Stimulated activated CD8-positive, alpha-beta memory T cell treated with anti-CD3 and anti-CD28 coated beads, Interleukin-15, amount 100 ng/mL, for 1 hour (primary cell): ENCODE data around the gene INPPL1.

Experiments
- DNase-seq: peaks from one replicate; pipeline ENCODE4 v3.0.0-alpha.2; 2020; ENCODE audit warnings: low read depth

INPPL1 gene

DNA sequence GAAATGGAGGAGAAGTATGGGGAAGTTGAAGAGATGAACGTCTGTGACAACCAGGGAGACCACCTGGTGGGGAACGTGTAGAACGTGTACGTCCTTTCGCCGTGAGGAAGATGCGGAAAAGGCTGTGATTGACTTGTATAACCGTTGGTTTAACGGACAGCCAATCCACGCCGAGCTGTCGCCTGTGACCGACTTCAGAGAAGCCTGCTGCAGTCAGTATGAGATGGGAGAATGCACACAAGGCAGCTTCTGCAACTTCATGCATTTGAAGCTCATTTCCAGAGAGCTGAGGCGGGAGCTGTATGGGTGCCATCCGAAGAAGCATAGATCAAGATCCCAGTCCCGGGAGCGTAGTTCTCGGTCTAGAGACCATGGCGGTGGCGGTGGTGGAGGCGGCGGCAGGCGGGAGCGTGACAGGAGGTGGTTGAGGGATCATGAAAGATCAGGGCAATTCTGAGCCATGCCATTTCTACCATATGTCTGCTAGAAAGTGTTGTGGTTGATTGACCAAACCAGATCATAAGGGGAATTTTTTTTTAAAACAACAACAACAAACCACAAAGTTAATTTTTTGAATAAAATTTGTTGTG, 56.3 kb downstream of the INPPL1 start:
- DNase-seq, result no peak

DNA sequence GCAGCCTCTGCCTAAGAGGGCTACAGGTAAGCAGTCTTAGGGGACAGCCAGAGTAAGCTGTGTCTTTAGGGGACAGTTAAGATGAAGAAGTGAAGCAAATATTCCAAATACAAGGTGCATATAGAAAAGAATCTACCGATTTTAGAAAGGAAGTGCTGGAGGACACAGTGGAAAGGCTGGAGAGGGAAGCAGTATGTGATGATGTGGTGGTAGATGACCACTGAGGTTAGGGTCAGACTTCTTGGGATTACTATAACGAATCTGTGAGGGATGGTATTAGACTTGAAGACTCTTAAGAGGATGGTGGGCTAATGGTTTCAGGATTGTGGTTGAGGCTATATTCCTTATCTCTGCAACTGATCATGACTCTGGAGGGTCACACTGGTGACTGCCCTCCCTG, 59.4 kb downstream of the INPPL1 start:
- no peak for DNase-seq

DNA sequence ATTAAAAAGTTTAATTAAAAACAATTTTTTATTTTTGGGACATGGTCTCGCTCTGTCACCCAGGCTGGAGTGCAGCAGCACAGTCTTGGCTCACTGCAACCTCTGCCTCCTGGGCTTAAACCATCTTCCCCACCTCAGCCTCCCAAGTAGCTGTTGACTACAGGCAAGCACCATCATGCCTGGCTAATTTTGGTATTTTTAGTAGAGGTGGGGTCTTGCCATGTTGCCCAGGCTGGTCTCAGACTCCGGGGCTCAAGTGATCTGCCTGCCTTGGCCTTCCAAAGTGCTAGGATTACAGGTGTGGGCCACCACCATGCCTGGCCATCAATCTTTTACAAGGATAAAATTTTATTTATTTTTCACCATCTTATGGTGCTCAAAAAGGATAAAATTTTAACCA, 62.7 kb downstream of the INPPL1 start:
- DNase-seq, result no peak
